Osteoblast (primary cell): ENCODE data around the gene TNIK. TPM values are rescaled to one million over a fixed set of nuclear protein-coding genes. Genes with fewer than 3 reads are reported as not detected.
"Not testable (repeated sequence)": the region's sequence is repeated elsewhere in the genome, so short reads cannot be mapped to it uniquely, and the experiment has no call there.

Experiments used
- DNase-seq: peaks from one replicate; pipeline ENCODE4 v3.0.0; 2011; ENCODE audit warnings: low spot score, mixed read lengths; ENCODE audit not compliant: insufficient read length; ENCODE audit errors: missing footprints
- H2AFZ ChIP-seq: 2 replicates; pipeline ENCODE4 v1.6.0; 2011; ENCODE audit warnings: mild to moderate bottlenecking, low read length
- H3K27ac ChIP-seq: 2 replicates; pipeline ENCODE4 v1.5.1; 2011; ENCODE audit warnings: mild to moderate bottlenecking, low read depth, low read length, moderate library complexity
- H3K27me3 ChIP-seq: 2 replicates; pipeline ENCODE4 v1.6.0; 2012; ENCODE audit warnings: mild to moderate bottlenecking, control low read depth, inconsistent platforms, low read length, moderate library complexity; ENCODE audit not compliant: insufficient read depth
- H3K36me3 ChIP-seq: 2 replicates; pipeline ENCODE4 v1.5.1; 2011; ENCODE audit warnings: mild to moderate bottlenecking, low read length, control low read depth, moderate library complexity; ENCODE audit not compliant: insufficient read depth
- H3K4me1 ChIP-seq: 2 replicates; pipeline ENCODE4 v1.5.1; 2011; ENCODE audit warnings: mild to moderate bottlenecking, low read length, control low read depth, moderate library complexity; ENCODE audit not compliant: insufficient read depth
- H3K4me2 ChIP-seq: 2 replicates; pipeline ENCODE4 v1.6.0; 2011; ENCODE audit warnings: mild to moderate bottlenecking, low read length; ENCODE audit not compliant: insufficient read depth
- H3K4me3 ChIP-seq: fragments of 200-600 bp; sonication (generic); 3 replicates; pipeline ENCODE4 v1.5.1; 2012; ENCODE audit warnings: mild to moderate bottlenecking, low read length, inconsistent platforms; ENCODE audit not compliant: insufficient read depth
- H3K79me2 ChIP-seq: 2 replicates; pipeline ENCODE4 v1.6.0; 2012; ENCODE audit warnings: mild to moderate bottlenecking, low read length, control low read depth, inconsistent platforms; ENCODE audit not compliant: insufficient read depth
- H3K9me3 ChIP-seq: 2 replicates; pipeline ENCODE4 v1.5.1; 2011; ENCODE audit warnings: low read depth, low read length, control low read depth
- H4K20me1 ChIP-seq: 2 replicates; pipeline ENCODE4 v1.6.0; 2012; ENCODE audit warnings: mild to moderate bottlenecking, low read length, control low read depth; ENCODE audit not compliant: insufficient read depth
- total RNA-seq: library from RNA; depleted of rRNA; stranded (reverse); fragments of >200 nt; gene quantifications from 2 replicates; pipeline ENCODE4 v1.2.3, GENCODE V29; 2012
- TF ChIP-seq, protein P1 (sequence below): IDR thresholded peaks from 2 replicates; pipeline ENCODE4 v1.5.1; 2011; ENCODE audit warnings: mild to moderate bottlenecking, low read depth, low read length, moderate library complexity; ENCODE audit errors: extremely low read depth

The TNIK gene
- total RNA-seq, 1 donor, result 7.6 TPM

DNA sequence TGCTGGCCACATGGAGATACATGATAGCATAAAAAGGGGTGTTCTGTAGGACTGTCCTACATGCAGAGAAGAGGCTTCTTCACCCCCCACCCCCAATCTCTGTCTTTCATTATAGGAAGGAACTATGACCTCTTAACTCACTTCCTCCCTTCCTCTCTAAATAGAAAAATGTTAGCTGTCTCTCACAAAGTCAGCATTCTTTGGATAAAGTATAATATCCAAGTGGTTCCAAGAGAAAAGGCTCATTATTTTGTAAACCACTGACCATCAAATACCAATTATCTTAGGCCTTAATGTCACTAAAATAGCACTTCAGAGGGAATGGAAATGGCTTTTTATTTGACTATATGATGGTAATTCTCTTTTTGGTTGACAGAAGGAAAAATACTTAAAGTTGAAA, 338.4 kb downstream of the TNIK start:
- Histone ChIP-seq H3K79me2 (no peaks in the 10 kb centered on the region), H3K4me1 (no peaks in the 10 kb centered on the region), H4K20me1 (no peaks in the 10 kb centered on the region), H3K4me2 (peak overlapping the region; percentile 8), H3K36me3 (no peaks in the 10 kb centered on the region), H2AFZ (no peak overlapping the region), H3K27ac (no peak overlapping the region), H3K27me3 (no peaks in the 10 kb centered on the region), H3K4me3 (no peak overlapping the region), H3K9me3 (no peaks in the 10 kb centered on the region)
- DNase-seq, result no peak
- TF ChIP-seq, protein P1, sequence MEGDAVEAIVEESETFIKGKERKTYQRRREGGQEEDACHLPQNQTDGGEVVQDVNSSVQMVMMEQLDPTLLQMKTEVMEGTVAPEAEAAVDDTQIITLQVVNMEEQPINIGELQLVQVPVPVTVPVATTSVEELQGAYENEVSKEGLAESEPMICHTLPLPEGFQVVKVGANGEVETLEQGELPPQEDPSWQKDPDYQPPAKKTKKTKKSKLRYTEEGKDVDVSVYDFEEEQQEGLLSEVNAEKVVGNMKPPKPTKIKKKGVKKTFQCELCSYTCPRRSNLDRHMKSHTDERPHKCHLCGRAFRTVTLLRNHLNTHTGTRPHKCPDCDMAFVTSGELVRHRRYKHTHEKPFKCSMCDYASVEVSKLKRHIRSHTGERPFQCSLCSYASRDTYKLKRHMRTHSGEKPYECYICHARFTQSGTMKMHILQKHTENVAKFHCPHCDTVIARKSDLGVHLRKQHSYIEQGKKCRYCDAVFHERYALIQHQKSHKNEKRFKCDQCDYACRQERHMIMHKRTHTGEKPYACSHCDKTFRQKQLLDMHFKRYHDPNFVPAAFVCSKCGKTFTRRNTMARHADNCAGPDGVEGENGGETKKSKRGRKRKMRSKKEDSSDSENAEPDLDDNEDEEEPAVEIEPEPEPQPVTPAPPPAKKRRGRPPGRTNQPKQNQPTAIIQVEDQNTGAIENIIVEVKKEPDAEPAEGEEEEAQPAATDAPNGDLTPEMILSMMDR, result no peak

DNA sequence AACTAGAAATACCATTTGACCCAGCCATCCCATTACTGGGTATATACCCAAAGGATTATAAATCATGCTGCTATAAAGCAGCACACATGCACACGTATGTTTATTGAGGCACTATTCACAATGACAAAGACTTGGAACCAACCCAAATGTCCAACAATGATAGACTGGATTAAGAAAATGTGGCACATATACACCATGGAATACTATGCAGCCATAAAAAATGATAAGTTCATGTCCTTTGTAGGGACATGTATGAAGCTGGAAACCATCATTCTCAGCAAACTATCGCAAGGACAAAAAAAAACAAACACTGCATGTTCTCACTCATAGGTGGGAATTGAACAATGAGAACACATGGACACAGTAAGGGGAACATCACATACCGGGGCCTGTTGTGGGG, 340.8 kb downstream of the TNIK start:
- not testable (repeated sequence) for H3K4me2 ChIP-seq, H3K9me3 ChIP-seq, H3K4me3 ChIP-seq, H3K27ac ChIP-seq, H3K27me3 ChIP-seq, H3K79me2 ChIP-seq, H3K4me1 ChIP-seq, H2AFZ ChIP-seq, DNase-seq, H3K36me3 ChIP-seq, H4K20me1 ChIP-seq

DNA sequence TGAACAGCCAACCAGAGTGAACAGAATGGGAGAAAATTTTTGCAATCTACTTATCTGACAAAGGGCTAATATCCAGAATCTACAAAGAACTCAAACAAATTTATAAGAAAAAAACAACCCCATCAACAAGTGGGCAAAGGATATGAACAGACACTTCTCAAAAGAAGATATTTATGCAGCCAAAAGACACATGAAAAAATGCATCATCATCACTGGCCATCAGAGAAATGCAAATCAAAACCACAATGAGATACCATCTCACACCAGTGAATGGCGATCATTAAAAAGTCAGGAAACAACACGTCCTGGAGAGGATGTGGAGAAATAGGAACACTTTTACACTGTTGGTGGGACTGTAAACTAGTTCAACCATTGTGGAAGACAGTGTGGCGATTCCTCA, 341.2 kb downstream of the TNIK start:
- H3K4me2 ChIP-seq, H3K9me3 ChIP-seq, H3K27ac ChIP-seq, H3K79me2 ChIP-seq, H4K20me1 ChIP-seq, H3K36me3 ChIP-seq, DNase-seq, H3K27me3 ChIP-seq, H3K4me1 ChIP-seq, H2AFZ ChIP-seq, H3K4me3 ChIP-seq: not testable (repeated sequence)

DNA sequence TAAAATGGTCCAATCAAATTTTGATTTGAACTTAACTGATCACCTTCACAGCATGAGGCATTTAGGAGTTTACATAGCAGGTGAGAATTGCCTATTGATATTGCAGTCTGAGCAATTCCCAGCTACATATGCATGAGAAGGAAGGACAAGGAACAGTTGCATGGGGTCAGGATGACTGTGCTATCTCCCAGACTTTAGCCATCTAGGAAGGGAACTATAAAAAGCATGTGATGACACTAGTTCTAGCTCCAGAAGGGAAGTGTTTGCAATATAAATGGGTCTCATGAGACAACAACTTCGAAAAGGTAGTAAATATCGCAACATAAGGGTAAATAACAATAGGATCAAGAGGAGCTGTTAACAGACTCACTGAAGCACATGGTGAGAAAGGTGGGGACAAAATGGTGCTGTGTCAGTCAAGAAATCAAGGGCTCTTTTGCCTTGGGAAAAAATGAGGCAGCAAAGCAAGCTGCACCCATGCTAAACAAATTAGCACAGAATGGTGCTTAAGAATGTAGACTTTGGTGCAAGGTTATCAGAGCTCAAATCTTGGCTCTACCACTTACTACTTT, 343.3 kb downstream of the TNIK start:
- H2AFZ ChIP-seq, result no peak overlapping the region
- TF ChIP-seq, protein P1, result no peak
- DNase-seq, result no peak
- H3K27ac ChIP-seq, result no peak overlapping the region
- H3K36me3 ChIP-seq, result no peaks in the 10 kb centered on the region
- H3K4me3 ChIP-seq, result no peak overlapping the region
- H3K4me2 ChIP-seq, result no peak overlapping the region
- H3K4me1 ChIP-seq, result peaks cover 8% of the 10 kb centered on the region
- H4K20me1 ChIP-seq, result no peaks in the 10 kb centered on the region
- no peaks in the 10 kb centered on the region for H3K79me2 ChIP-seq
- H3K27me3 ChIP-seq, result peaks cover 4% of the 10 kb centered on the region
- H3K9me3 ChIP-seq, result no peaks in the 10 kb centered on the region

DNA sequence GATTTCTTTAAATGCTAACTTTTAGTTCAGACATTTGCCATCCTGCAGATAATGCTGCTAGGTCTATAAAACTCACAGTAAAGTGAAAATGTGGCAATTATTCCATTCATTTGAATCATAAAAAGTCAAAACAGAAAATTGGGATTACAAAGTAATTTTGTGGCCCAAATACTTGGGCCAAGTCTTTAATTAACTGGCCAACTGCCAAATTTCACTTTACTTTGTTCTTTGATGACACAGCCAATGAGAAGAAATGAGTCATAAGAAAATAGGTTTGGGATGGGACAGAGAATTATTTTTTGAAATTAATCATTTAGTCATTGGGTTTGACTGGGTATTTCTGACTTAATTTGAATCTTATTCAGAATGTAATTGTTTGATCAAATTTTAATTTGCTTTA, 343.8 kb downstream of the TNIK start:
- DNase-seq, result no peak
- Histone ChIP-seq H3K27me3 (peaks cover 4% of the 10 kb centered on the region), H3K9me3 (no peaks in the 10 kb centered on the region), H3K79me2 (no peaks in the 10 kb centered on the region), H3K4me1 (peaks cover 8% of the 10 kb centered on the region), H3K4me2 (no peak overlapping the region), H3K4me3 (no peak overlapping the region), H2AFZ (no peak overlapping the region), H3K27ac (no peak overlapping the region), H4K20me1 (no peaks in the 10 kb centered on the region), H3K36me3 (no peaks in the 10 kb centered on the region)
- TF ChIP-seq, protein P1, result no peak
